PC-3 (cell line): ENCODE results near the gene TAF10. TPM values are rescaled to one million over a fixed set of nuclear protein-coding genes. Genes with fewer than 3 reads are reported as not detected.

Experiments
- ATAC-seq: fragments of 200-7000 bp; cut with Tn5 transposase; 2 replicates; pipeline ENCODE4 v1.9.1; 2020; ENCODE audit warnings: mild to moderate bottlenecking, moderate library complexity
- BruUV-seq: library from RNA; stranded (reverse); fragments of 400-500 nt; replicated peaks from 2 replicates; lab custom pipeline; 2021; lab: Mats Ljungman, UMichigan
- CTCF ChIA-PET: fragments of 300-600 bp; sonication (Branson Sonifier 250); formaldehyde crosslinking; loops from one replicate; lab custom pipeline; 2022; ENCODE audit warnings: antibody characterized with exemption; lab: Charles Lee
- POLR2A ChIA-PET: fragments of 300-600 bp; sonication (Branson Sonifier 250); formaldehyde crosslinking; loops from one replicate; lab custom pipeline; 2022; ENCODE audit warnings: antibody characterized with exemption; ENCODE audit not compliant: unreplicated experiment; lab: Charles Lee
- DNase-seq: peaks from one replicate; pipeline ENCODE4 v3.0.0-alpha.2; 2015
- H2AFZ ChIP-seq: fragments of 300-600 bp; sonication (generic); 2 replicates; pipeline ENCODE4 v1.6.0; 2016; ENCODE audit warnings: antibody characterized with exemption, low read length
- H3F3A ChIP-seq: fragments of 300-600 bp; sonication (generic); one replicate; pipeline ENCODE4 v1.6.0; 2017; ENCODE audit warnings: antibody characterized with exemption, low read length, control low read depth, mild to moderate bottlenecking; ENCODE audit not compliant: unreplicated experiment
- H3K27ac ChIP-seq: fragments of 300-600 bp; sonication (generic); 2 replicates; pipeline ENCODE4 v1.5.1; 2016; ENCODE audit warnings: mild to moderate bottlenecking, low read length
- H3K27me3 ChIP-seq: fragments of 300-600 bp; sonication (generic); 2 replicates; pipeline ENCODE4 v1.6.1; 2016; ENCODE audit warnings: low read length, mixed read lengths
- H3K36me3 ChIP-seq: fragments of 300-600 bp; sonication (generic); 2 replicates; pipeline ENCODE4 v1.6.1; 2016; ENCODE audit warnings: low read depth, mixed run types, low read length, mixed read lengths
- H3K4me1 ChIP-seq: fragments of 300-600 bp; sonication (generic); 2 replicates; pipeline ENCODE4 v1.5.1; 2016; ENCODE audit warnings: low read length; ENCODE audit not compliant: insufficient read depth
- H3K4me2 ChIP-seq: fragments of 300-600 bp; sonication (generic); 2 replicates; pipeline ENCODE4 v1.6.0; 2016; ENCODE audit warnings: low read length
- H3K4me3 ChIP-seq: fragments of 300-600 bp; sonication (generic); 2 replicates; pipeline ENCODE4 v1.5.1; 2016; ENCODE audit warnings: mild to moderate bottlenecking, low read length, mixed read lengths
- H3K79me2 ChIP-seq: fragments of 300-600 bp; sonication (generic); 2 replicates; pipeline ENCODE4 v1.6.1; 2017; ENCODE audit warnings: low read length, mixed read lengths
- H3K9ac ChIP-seq: fragments of 300-600 bp; sonication (generic); 2 replicates; pipeline ENCODE4 v1.6.0; 2016; ENCODE audit warnings: mild to moderate bottlenecking, low read length
- H3K9me2 ChIP-seq: fragments of 300-600 bp; sonication (generic); replicated peaks from 2 replicates; pipeline ENCODE4 v1.6.1; 2016; ENCODE audit warnings: mixed run types, low read length, mixed read lengths
- H3K9me3 ChIP-seq: fragments of 300-600 bp; sonication (generic); 2 replicates; pipeline ENCODE4 v1.6.1; 2016; ENCODE audit warnings: low read length, mixed read lengths
- H4K20me1 ChIP-seq: fragments of 300-600 bp; sonication (generic); 2 replicates; pipeline ENCODE4 v1.6.1; 2016; ENCODE audit warnings: low read length, mixed read lengths
- CTCF ChIP-seq: fragments of 300-600 bp; sonication (generic); conservative IDR thresholded peaks from 2 replicates; pipeline ENCODE4 v1.5.1; 2017; ENCODE audit warnings: antibody characterized with exemption, low read depth, mild to moderate bottlenecking, low read length
- EZH2 ChIP-seq: fragments of 300-600 bp; sonication (generic); IDR thresholded peaks from one replicate; pipeline ENCODE4 v1.6.1; 2017; ENCODE audit warnings: antibody characterized with exemption, mild to moderate bottlenecking, low read length; ENCODE audit not compliant: unreplicated experiment
- EZH2phosphoT487 ChIP-seq: fragments of 300-600 bp; sonication (generic); IDR thresholded peaks from 2 replicates; pipeline ENCODE4 v1.6.1; 2018; ENCODE audit warnings: mild to moderate bottlenecking, antibody characterized with exemption, low read length, borderline replicate concordance
- intact Hi-C: fragments of 100-400 bp; cut with micrococcal nuclease; formaldehyde crosslinking; loops from 2 replicates; pipeline ENCODE4 v1.9.0; 2023
- total RNA-seq: library from RNA; depleted of rRNA; stranded (reverse); fragments of >200 nt; gene quantifications from 2 replicates; pipeline ENCODE4 v1.2.3, GENCODE V29; 2014

The TAF10 gene
- total RNA-seq, 1 experiment from 2014 or later: 102 TPM

- POLR2A ChIA-PET: no interaction called here
Observed at GRCh38 chr11:6609502-6610015, 2.5 kb downstream of the TAF10 start.

GRCh38 chr11:6608726-6609501 lies 3.1 kb downstream of the TAF10 start:
- Histone ChIP-seq H3K4me1 (peaks cover 44% of the 10 kb centered on the region), H3K4me3 (no peak overlapping the region), H3K27ac (no peak overlapping the region), H3K9me3 (no peaks in the 10 kb centered on the region), H3K27me3 (no peaks in the 10 kb centered on the region), H3K9me2 (no peaks in the 10 kb centered on the region), H3K79me2 (peaks cover 53% of the 10 kb centered on the region), H4K20me1 (no peaks in the 10 kb centered on the region), H3K36me3 (peaks cover 25% of the 10 kb centered on the region; the same call in 1 of the 2 replicates), H3K4me2 (no peak overlapping the region), H2AFZ (no peak overlapping the region), H3F3A (peaks cover 5% of the 10 kb centered on the region), H3K9ac (no peak overlapping the region)
- ChIA-PET POLR2A (no interaction called here), CTCF (no interaction called here)
- intact Hi-C loops: loop anchor here (10.0 kb wide), 1 partner anchor 234 kb away; no protein-coding TSS in a partner anchor
- no peak for DNase-seq
- TF ChIP-seq EZH2 (no peak), EZH2phosphoT487 (no peak), CTCF (no peak)
- ATAC-seq: no peak
- no TSS peak for BruUV-seq

More at GRCh38 chr11:6609502-6610015, 2.5 kb downstream of the TAF10 start:
- Histone ChIP-seq H3K4me1 (peaks cover 43% of the 10 kb centered on the region), H3K36me3 (peaks cover 25% of the 10 kb centered on the region; the same call in 1 of the 2 replicates), H3F3A (peaks cover 5% of the 10 kb centered on the region), H3K79me2 (peaks cover 46% of the 10 kb centered on the region), H3K4me2 (no peak overlapping the region), H3K27me3 (no peaks in the 10 kb centered on the region), H3K9me3 (no peaks in the 10 kb centered on the region), H3K9me2 (no peaks in the 10 kb centered on the region), H3K27ac (no peak overlapping the region), H4K20me1 (no peaks in the 10 kb centered on the region), H2AFZ (no peak overlapping the region), H3K9ac (no peak overlapping the region), H3K4me3 (no peak overlapping the region)
- TF ChIP-seq EZH2 (no peak), EZH2phosphoT487 (no peak), CTCF (no peak)
- CTCF ChIA-PET: no interaction called here
- intact Hi-C loops: loop anchor here (5.0 to 10.0 kb wide), 2 partner anchors 58 to 235 kb away; no protein-coding TSS in a partner anchor
- no peak for ATAC-seq
- DNase-seq: no peak
- BruUV-seq: TSS peak; percentile 0

- Histone ChIP-seq H4K20me1 (no peaks in the 10 kb centered on the region), H3K27ac (no peak overlapping the region), H3K9ac (no peak overlapping the region), H3K9me2 (no peaks in the 10 kb centered on the region), H3K36me3 (peaks cover 25% of the 10 kb centered on the region; the same call in 1 of the 2 replicates), H3K9me3 (no peaks in the 10 kb centered on the region), H3K27me3 (no peaks in the 10 kb centered on the region), H3K4me3 (no peak overlapping the region), H3K4me2 (no peak overlapping the region), H3K4me1 (peaks cover 43% of the 10 kb centered on the region), H2AFZ (no peak overlapping the region), H3F3A (peaks cover 5% of the 10 kb centered on the region), H3K79me2 (peaks cover 60% of the 10 kb centered on the region)
- no peak for DNase-seq
- POLR2A ChIA-PET: no interaction called here
- CTCF ChIA-PET: no interaction called here
- intact Hi-C loops: loop anchor here (10.0 kb wide), 1 partner anchor 233 kb away; no protein-coding TSS in a partner anchor
- no peak for ATAC-seq
- no TSS peak for BruUV-seq
- TF ChIP-seq EZH2 (no peak), CTCF (no peak), EZH2phosphoT487 (no peak)
Observed at GRCh38 chr11:6608011-6608410, 4.0 kb downstream of the TAF10 start.
